ENCODE results near the gene MAOA.

MAOA gene

GRCh38 chrX:43685221-43685620 is 29.1 kb downstream of the MAOA start:
- Histone ChIP-seq H3F3A (ENCODE audit: insufficient read depth, low read length) (no peaks in the 10 kb centered on the region), H3K4me2 (ENCODE audit: low read depth, low read length) (no peak overlapping the region), H4K20me1 (ENCODE audit: insufficient read depth, low read length) (no peaks in the 10 kb centered on the region), H3K27ac (ENCODE audit: low read length) (no peak overlapping the region), H2AFZ (ENCODE audit: low read length) (no peak overlapping the region), H3K9ac (ENCODE audit: low read length) (no peak overlapping the region), H3K79me2 (ENCODE audit: low read length) (no peaks in the 10 kb centered on the region), H3K36me3 (replicated peaks; ENCODE audit: insufficient read depth, low read length) (no peaks in the 10 kb centered on the region), H3K4me3 (ENCODE audit: low read length) (no peak overlapping the region), H3K9me3 (replicated peaks; ENCODE audit: insufficient read depth, low read length) (no peaks in the 10 kb centered on the region), H3K9me2 (replicated peaks; ENCODE audit: insufficient read depth, low read length) (no peaks in the 10 kb centered on the region), H3K4me1 (ENCODE audit: low read length) (no peaks in the 10 kb centered on the region), H3K27me3 (replicated peaks; ENCODE audit: insufficient read depth, low read length) (no peaks in the 10 kb centered on the region)
- TF ChIP-seq EZH2 (optimal IDR thresholded peaks at IDR 0.05; ENCODE audit: low read depth, low read length) (no peak), EZH2phosphoT487 (IDR thresholded peaks at IDR 0.05; ENCODE audit: low read length) (no peak), CTCF (IDR thresholded peaks at IDR 0.05; ENCODE audit: low read length) (no peak)
- no peak for DNase-seq

- no peaks in the 10 kb centered on the region for H3K9me2 ChIP-seq (replicated peaks; ENCODE audit: insufficient read depth, low read length)
- no peak for DNase-seq
- no peak overlapping the region for H3K9ac ChIP-seq (ENCODE audit: low read length)
- H3K4me3 ChIP-seq (ENCODE audit: low read length) = no peak overlapping the region
- no peaks in the 10 kb centered on the region for H3K9me3 ChIP-seq (replicated peaks; ENCODE audit: insufficient read depth, low read length)
- no peak overlapping the region for H2AFZ ChIP-seq (ENCODE audit: low read length)
- no peaks in the 10 kb centered on the region for H4K20me1 ChIP-seq (ENCODE audit: insufficient read depth, low read length)
- no peaks in the 10 kb centered on the region for H3K27me3 ChIP-seq (replicated peaks; ENCODE audit: insufficient read depth, low read length)
- no peaks in the 10 kb centered on the region for H3K79me2 ChIP-seq (ENCODE audit: low read length)
- H3K36me3 ChIP-seq (replicated peaks; ENCODE audit: insufficient read depth, low read length) = no peaks in the 10 kb centered on the region
- H3K4me1 ChIP-seq (ENCODE audit: low read length) = no peaks in the 10 kb centered on the region
- no peak for TF ChIP-seq CTCF (IDR thresholded peaks at IDR 0.05; ENCODE audit: low read length)
- no peaks in the 10 kb centered on the region for H3F3A ChIP-seq (ENCODE audit: insufficient read depth, low read length)
- no peak overlapping the region for H3K27ac ChIP-seq (ENCODE audit: low read length)
- H3K4me2 ChIP-seq (ENCODE audit: low read depth, low read length) = no peak overlapping the region
Measured at GRCh38 chrX:43688586-43688985, 32.5 kb downstream of the MAOA start.

GRCh38 chrX:43693602-43694406 is 37.7 kb downstream of the MAOA start:
- no peak overlapping the region for H3K4me3 ChIP-seq (ENCODE audit: low read length)
- no peak overlapping the region for H2AFZ ChIP-seq (ENCODE audit: low read length)
- no peak for DNase-seq

More at GRCh38 chrX:43693602-43694406, 37.7 kb downstream of the MAOA start:
- Histone ChIP-seq H3K9me3 (replicated peaks; ENCODE audit: insufficient read depth, low read length) (no peaks in the 10 kb centered on the region), H3K27ac (ENCODE audit: low read length) (no peak overlapping the region), H3F3A (ENCODE audit: insufficient read depth, low read length) (no peaks in the 10 kb centered on the region), H3K36me3 (replicated peaks; ENCODE audit: insufficient read depth, low read length) (no peaks in the 10 kb centered on the region), H3K27me3 (replicated peaks; ENCODE audit: insufficient read depth, low read length) (no peaks in the 10 kb centered on the region), H4K20me1 (ENCODE audit: insufficient read depth, low read length) (no peaks in the 10 kb centered on the region), H3K9me2 (replicated peaks; ENCODE audit: insufficient read depth, low read length) (no peaks in the 10 kb centered on the region), H3K4me2 (ENCODE audit: low read depth, low read length) (no peak overlapping the region), H3K79me2 (ENCODE audit: low read length) (no peaks in the 10 kb centered on the region), H3K4me1 (ENCODE audit: low read length) (no peaks in the 10 kb centered on the region), H3K9ac (ENCODE audit: low read length) (no peak overlapping the region)
- no peak for TF ChIP-seq EZH2 (optimal IDR thresholded peaks at IDR 0.05; ENCODE audit: low read depth, low read length)
- TF ChIP-seq CTCF (IDR thresholded peaks at IDR 0.05; ENCODE audit: low read length) = no peak
- no peak for TF ChIP-seq EZH2phosphoT487 (IDR thresholded peaks at IDR 0.05; ENCODE audit: low read length)

Data from MM.1S (cell line).